Left colon (tissue), 2 donors: ENCODE data around the gene PTPRD. TPM values are rescaled to one million over a fixed set of nuclear protein-coding genes. Genes with fewer than 3 reads are reported as not detected.
A peak's percentile ranks its signal among the peaks of the same experiment; 100 is the strongest.

ENCODE experiments used
- ATAC-seq: fragments of 200-7000 bp; cut with Tn5 transposase; one replicate; pipeline ENCODE4 v1.9.1; 2020; ENCODE audit warnings: mild to moderate bottlenecking, moderate library complexity
- DNase-seq, 2 donors: peaks; one replicate each; pipeline ENCODE4 v3.0.0-alpha.2; 2020
- intact Hi-C, 2 donors: fragments of 100-400 bp; cut with DNase I in 1 of 2; cut with micrococcal nuclease in 1 of 2; formaldehyde crosslinking; loops; one replicate each; pipeline versions ENCODE4 v1.11.2 to v1.14.0; 2022; cut with DNase I, micrococcal nuclease
- long read RNA-seq: library from polyadenylated mRNA; unstranded; transcript quantifications from one replicate; pipeline ENCODE4 v2.0.0, GENCODE V29; 2021
- total RNA-seq, 2 donors: library from RNA; stranded (reverse); fragmentation: NEBNext Ultra II Directional; extraction: Animal tissue kit (Norgen Biotek cat#: 25700); gene quantifications; one replicate each; pipeline ENCODE4 v1.2.1, GENCODE V29; 2021
- donor health status: DM: no; HTN: no; CAD: no.
- donor health status: DM: yes; HTN: yes; CAD: no.

PTPRD gene
- total RNA-seq, result 100 to 1,000 TPM in 1 of 2 donors, 10 to 100 TPM in 1; 95.1 to 107 TPM
- long read RNA-seq, partial matches to known transcripts, result 3 of 14 reads
- long read RNA-seq, other reads (novel, unspliced or antisense), result 11 of 14 reads

DNA sequence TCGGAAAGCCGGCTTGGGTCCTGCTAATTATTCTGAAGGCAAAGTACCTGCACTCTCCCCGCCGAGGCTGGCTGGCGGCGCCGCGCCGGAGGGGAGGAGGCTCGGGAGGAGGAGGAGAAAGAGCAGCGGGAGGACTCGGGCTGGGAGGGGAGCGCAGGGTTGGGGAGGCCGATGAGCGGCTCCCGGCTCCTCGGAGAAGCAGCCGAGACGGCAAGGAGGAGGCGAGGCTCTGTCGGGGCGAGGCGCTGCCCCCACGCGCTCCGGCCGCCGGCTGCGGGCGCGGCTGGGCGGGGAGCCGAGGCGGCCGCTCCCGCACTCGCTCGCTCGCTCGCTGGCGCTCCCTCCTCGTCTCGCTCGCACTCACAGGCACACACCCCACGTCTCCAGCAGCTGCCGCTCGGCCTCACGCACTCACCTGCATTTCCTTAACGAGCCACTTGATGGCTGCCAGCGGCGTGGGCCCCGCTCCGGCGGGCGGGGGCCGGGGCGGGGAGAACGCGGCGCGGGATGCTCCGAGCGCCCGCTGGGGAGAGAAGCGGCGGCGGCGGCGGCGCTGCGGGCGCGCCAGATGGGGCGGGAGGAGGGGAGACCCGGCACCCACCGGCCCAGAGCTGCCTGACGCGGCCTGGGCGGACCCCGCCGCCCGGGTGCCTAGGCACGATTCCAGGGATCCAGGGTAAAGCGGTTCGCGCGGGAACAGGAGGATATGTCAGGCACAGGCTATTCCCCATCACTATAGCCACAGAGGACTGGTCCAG is at the start of gene PTPRD:
Gene PTPRD, minus strand, starts transcription at position 362 of the 758 bp plus-strand sequence.
- intact Hi-C loops, result no loop called here
- peak; percentile 86 for ATAC-seq
- peak; percentile 27 to 35 for DNase-seq

DNA sequence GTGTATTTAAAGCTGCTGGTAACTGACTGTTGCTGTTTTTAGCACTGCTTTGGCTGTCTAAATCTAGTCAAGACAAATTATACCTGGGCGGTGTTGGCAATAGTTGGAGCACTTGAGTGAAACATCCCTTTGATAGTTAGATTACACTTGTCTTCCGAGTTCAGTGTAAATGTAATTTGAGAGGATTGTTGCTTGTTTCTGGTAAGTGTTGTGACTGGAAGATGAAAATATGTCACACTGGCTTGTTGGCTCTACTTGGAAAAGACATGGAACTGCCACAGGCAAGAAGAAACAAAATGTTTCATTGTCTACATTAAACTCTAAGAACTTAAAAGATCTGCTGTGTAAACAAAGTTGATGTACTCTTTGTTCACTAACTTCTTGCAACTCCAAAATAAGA is 49.2 kb upstream of the PTPRD start:
- intact Hi-C loops, result no loop called here

DNA sequence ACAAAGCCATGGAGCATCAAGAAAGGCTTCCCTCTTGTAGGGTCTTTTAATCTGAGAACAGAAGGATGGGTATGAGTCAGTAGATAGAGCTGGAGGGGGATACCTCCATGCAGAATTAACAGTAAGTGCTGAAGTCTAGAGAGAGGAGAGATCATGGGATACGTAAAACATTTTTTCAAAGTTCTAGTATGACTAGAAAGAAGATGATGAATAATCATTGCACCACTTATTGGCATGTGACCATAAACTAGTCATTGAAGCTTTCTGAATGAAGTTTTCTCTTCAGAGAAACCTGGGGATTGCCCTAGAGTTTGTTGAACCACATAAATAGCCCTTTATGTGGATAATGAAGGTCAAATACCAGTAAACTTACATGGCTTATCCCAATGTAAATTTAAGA is 48.6 kb upstream of the PTPRD start:
- ATAC-seq, result no peak
- DNase-seq, result no peak
- intact Hi-C loops, result no loop called here

More for the DNA sequence above, 49.2 kb upstream of the PTPRD start:
- DNase-seq (no peak), ATAC-seq (no peak)

DNA sequence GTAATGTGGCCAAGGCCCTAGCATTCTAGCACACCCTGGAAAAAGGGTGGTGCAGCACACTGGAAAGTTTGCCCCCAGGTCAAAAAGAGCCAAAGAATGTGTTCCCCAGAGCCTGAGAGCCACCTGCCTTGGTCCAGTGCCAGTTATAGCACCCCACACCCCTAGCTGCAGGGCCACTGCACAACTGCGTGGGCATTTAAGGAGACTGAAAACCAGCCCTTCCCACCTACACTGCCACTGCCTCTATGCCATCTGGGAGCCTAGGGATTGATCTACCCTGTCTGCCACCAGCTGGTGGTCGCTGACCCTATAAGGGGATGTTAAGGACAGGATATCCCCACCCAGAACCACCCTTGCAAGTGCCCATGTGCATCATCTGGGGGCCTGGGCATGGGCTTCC is 38.2 kb upstream of the PTPRD start:
- DNase-seq (no peak), ATAC-seq (no peak)
- intact Hi-C loops, result no loop called here

DNA sequence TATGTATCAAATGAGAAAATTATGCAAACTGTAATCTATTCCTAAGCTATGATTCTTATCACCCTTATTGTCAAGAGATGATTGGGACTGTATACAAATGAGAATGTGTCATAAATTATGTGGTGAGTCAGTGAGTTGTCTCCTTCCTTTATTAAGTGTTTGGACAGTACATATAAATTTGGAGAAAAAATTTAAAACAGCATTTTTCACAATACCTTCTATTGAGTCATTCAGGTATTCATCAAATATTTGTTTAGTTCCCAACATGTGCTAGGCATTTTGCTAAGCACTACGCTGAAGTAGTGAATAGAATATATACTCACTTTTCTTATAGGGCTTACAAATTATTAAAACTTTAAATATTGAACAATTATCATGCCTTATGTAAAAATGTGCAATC is 36.3 kb upstream of the PTPRD start:
- no peak for ATAC-seq

DNA sequence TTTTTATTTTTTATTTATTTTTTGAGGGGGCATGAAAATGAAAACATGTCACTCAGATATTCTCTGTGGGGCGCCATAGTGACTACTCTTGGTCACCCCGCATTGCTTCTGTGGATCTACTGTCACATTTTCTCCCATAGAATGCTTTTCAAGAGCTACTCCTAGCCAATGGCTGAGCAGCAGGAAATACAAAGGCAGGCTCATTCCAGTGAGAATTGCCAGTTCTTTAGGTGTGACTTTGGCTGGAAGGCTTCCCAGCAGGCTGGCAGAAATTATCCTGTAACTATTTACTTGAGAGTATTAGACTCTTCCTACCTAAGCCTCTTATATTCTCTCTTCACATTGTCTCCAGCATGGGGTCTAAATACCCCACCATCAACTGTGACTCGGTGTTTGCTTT is 21.0 kb upstream of the PTPRD start:
- ATAC-seq, result no peak
- DNase-seq, result no peak
- intact Hi-C loops, result no loop called here

More for the DNA sequence above, 36.3 kb upstream of the PTPRD start:
- intact Hi-C loops, result no loop called here
- no peak for DNase-seq

DNA sequence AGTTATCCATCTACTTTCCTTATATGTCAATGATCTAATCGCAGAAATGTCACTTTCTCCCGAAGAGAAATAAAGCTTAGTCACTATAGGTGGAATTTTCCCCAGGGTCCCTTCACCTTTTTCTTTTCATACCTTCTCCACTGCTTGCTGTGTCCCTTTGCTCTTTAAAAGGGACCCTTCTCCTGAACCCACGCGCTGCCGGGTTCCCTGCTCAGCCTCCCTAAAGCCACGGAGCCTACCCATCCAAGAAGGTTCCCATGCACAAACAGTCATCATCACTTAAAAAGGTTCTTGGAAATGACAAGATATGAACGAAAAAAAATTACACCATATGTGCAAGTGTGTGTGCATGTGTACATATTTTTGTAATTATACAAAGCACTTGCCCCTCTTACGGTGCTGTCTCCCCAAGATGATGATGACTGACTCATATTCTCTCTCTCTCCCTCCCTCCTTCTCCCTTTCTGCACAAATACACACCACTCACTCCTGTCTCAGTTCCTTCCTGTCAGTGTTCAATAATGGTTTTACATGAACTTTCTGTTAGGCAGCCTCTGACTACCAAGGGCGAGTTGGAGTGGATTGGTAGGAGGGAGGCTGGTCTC is 1.5 kb upstream of the PTPRD start:
- ATAC-seq (no peak), DNase-seq (no peak)
- intact Hi-C loops, result no loop called here

DNA sequence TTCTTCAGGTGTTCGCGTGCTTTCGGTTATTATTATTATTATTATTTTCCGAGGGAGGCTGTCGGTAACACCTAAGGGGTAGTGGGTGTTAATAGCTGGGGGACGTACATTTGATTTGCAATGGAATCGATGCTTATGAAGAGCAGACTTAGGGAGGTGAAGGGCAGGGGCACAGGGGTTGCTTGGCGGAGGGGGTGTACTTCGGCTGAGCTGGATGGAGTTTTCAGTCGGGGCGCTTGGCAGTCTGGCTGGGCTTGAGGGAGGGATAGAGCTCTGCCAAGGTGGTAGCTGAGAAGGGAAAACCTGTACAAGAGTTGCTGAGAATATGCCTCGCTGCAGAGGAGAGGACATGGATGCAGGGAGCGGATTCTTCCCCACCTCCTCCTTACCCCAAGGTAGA is 617 bp upstream of the PTPRD start:
- no peak for ATAC-seq
- intact Hi-C loops, result no loop called here
- no peak for DNase-seq

DNA sequence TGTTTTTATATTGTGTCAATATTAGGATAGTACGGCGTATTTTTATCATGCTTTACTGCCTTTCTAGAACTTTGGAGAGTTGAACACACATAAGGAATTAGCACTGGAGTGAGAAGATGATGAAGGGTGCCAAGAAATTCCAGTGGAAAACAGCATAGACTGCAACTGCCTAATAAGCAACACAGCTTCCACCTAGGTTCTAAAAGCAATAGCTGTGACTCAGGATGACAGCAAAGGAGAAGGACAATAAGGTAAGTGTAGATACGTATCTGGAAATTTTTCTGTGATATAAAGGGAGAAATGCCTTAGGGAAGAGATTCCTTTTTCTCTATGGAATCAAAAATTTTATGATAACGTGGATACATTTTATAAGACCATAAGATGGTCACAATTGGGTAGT is 7.4 kb downstream of the PTPRD start:
- DNase-seq, result no peak
- no peak for ATAC-seq
- intact Hi-C loops, result no loop called here

DNA sequence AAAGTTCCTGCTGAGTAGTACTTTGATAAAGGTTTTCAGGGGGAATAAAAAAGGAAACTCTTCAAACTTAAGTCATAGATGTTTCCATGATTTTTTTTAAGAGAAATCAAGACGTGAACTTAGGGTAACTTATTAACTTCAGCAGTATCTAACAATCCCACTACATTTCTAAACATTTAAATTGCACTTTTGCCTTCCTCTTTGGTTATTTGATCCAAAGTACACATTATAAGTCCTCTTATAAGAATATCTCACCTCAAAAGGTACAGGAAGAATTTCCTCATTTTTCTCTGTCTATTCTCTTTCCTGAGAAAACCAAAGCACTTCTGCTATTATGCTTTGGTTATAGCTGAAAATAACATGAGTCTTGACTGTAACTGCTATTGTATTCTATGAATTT is 7.9 kb downstream of the PTPRD start:
- intact Hi-C loops, result no loop called here
- ATAC-seq, result no peak
- DNase-seq, result no peak

DNA sequence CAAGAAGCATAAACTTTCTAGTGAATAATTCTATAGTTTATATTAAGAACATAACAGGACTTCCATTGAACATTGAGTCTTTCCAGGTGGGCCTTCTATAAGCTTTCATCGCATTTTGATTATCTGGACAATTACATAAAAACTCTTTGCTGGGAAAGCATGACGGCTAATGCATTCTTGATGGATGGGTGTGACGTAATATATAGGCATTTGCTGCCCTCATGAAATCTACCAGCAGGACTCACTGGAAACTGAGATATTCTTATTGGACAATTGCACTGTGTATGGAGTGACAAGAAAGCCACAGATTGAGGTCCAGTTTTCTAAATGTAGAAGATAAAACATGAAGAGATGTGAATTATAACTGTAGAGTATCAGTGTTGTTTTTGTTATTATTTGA is 15.0 kb downstream of the PTPRD start:
- ATAC-seq, result no peak
- intact Hi-C loops, result no loop called here

DNA sequence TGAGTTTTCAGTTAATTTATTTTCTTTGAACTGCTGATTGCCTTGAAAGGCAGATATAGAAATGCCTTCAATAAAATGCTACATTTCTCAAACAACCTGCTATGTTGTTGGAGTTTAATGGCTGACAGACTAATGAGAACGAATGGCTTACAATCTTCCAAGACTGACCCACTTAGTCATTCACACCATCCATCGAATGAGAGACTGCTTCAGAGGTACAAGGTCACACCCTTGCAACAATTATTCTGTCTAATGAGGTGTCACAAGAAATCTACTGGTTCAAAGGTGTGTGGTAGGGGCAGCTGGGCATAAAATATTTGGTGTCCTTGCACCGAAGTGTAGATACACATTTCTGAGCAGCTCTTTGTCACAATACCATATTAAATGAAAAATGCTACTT is 18.3 kb downstream of the PTPRD start:
- DNase-seq (no peak), ATAC-seq (no peak)
- intact Hi-C loops, result no loop called here

More for the DNA sequence above, 15.0 kb downstream of the PTPRD start:
- DNase-seq, result no peak

DNA sequence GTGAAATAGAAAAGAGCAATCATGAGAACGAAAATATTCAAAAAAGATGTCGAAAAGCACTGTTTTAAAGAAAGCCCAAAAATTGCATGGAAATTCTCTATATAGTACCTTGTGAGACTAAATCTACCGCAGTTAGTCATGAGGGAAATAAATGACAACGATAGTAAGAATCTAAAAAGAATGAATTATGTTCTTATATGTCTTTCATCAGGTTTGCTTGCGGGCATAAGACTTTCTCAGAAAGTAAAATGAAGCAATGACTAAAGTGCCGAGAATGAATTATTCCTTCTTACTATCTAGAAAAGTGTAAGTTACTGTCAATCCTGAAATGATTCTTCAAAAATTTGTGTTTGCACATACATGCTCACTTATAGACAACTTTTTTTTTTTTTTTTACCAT is 26.4 kb downstream of the PTPRD start:
- DNase-seq, result no peak
- no peak for ATAC-seq
- intact Hi-C loops, result no loop called here

DNA sequence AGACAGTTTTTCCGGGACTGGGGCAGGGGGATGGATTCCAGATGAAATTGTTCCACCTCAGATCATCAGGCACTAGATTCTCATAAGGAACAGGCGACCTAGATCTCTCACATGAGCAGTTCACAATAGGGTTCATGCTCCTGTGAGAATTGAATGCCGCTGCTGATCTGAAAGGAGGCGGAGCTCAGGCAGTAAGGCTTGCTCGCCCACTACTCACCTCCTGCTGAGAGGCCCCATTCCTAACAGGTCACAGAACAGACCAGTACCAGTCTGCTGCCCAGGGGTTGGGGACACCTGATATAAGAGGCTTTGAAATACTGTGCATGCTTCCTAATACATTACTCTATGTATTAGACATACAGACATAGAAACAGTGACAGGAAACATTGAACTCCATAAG is 41.1 kb downstream of the PTPRD start:
- intact Hi-C loops, result no loop called here
- DNase-seq (no peak), ATAC-seq (no peak)

DNA sequence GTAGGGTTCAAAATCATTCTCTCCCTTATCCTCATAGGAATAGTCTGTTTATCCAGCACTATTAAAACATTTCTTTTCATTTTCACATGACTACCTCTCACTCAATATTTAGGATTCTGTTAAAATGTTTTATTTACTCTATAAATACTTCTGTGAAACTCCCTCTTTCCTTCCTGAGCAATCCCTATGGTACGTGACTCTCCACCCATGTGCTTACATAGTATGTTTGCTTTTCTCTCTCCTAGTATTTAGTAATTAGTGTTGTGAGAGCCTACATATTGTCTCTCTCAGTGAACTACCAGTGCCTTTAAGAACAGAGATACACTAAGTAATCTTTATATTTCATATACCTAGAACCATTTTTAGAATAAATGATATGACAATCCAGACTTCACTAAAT is 46.0 kb downstream of the PTPRD start:
- DNase-seq (no peak), ATAC-seq (no peak)
- intact Hi-C loops, result no loop called here

DNA sequence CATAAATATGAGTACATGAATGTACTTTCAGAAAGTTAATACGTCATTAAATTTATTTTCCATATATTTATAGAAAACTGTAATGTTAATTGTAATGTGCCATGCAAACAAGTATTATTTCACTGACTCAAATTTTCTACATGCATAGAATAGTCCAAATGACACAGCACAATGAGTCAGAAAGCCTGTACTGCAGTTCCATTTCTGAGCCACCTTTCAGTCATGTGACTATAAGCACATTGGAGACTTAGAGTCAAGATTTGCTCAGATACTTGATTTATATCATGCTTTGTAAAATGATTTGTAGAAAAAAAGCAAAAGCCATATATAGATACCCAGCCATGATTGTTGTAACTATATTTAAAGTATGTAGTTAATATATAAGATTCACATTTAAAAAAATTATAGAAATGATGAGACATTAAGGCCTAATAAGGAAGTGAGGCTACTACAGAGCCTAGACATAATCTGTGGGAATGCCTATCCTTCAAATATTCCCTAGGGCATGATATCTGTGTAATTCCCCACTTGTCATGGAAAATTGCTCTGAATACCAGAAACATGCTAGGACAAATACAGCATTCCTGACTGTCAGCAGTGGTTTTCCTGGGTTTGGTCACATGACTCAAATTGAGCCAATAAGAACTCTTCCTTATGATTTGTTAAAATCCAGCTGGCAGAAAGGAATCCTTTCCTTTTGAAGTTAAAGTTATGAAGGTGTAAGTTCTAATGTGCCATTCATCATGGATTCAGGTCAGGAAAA is 50.0 kb downstream of the PTPRD start:
- ATAC-seq, result no peak
- no peak for DNase-seq
- intact Hi-C loops, result no loop called here

DNA sequence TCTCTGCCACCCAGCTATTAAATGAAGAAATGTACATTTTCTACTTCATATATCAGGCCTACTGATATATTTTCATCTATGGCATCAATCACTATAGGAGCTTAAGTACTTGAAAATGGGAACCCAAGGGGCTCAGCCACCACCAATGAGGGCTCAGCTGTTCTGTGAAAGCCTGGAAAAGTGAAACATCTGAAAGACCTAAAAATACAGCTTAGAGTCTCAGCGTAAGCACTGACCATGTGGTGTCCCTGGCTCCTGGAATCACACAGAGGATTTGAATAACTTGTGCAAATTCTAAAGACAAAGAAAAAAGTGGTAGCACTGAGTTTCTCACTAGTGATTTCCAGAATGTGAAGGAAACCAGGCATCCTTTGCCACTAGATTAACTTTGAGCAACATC is 64.5 kb downstream of the PTPRD start:
- no peak for ATAC-seq
- intact Hi-C loops, result no loop called here
- no peak for DNase-seq

DNA sequence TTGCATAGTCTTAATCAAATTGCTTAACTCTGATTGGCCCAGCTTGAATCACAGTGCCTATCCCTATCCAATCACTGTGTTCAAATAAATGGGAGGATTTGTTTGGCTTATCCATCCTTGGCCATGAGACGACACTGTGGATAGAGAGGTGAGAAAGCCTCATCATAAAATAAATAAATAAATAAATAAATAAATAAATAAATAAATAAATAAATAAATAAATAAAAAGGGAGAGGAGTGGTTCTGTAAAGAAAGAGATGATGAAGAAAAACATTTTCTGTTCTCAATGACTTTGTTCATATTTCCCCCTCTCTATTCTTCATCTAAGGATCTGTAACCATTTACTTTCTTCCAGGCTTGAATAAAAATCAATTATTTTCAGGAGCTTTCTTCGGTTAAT is 74.7 kb downstream of the PTPRD start:
- no peak for ATAC-seq
- DNase-seq, result no peak
- intact Hi-C loops, result no loop called here

DNA sequence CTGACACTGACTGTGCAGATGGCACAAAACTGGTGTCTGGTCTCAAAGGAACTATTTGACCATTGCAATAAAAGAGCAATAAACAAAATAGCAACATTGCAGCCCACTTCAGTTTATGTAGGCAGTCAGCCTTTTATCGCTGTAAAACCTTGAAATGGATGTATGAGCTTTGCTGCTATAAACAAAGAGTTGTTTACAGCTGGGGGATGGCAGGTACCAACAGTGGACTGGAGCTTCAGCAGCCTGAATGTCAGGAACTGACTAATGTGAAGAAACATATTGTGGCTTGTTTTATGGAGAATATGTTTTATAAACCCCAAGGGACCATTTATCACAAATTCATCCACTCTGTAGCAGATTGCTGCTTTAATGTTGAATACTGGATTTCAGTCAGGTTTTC is 78.0 kb downstream of the PTPRD start:
- intact Hi-C loops, result no loop called here
- no peak for ATAC-seq
- no peak for DNase-seq

DNA sequence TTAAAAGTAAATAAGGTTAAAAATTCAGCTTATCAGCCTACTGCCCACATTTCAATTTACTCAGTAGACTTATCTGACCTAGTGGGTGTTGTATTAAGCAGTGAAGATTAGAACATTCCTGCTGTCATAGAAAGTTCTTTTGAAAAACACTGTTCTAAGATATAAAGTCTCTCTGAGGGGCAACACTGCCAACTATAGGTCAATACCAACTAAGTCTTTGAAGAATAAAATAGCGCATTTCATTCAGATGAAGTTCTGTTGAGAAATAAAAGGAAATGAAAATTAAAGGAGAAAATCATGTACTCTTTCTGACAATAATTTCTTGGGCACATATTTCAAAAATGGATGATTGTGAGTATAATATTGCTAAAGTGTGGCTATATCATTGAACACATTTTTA is 86.8 kb downstream of the PTPRD start:
- DNase-seq, result no peak
- ATAC-seq, result no peak
- intact Hi-C loops, result no loop called here
